Measurements from ENCODE around the gene RELN.
A peak's percentile ranks its signal among the peaks of the same experiment; 100 is the strongest.
"Not testable (repeated sequence)": the region's sequence is repeated elsewhere in the genome, so short reads cannot be mapped to it uniquely, and the experiment has no call there.

Gene RELN

DNA sequence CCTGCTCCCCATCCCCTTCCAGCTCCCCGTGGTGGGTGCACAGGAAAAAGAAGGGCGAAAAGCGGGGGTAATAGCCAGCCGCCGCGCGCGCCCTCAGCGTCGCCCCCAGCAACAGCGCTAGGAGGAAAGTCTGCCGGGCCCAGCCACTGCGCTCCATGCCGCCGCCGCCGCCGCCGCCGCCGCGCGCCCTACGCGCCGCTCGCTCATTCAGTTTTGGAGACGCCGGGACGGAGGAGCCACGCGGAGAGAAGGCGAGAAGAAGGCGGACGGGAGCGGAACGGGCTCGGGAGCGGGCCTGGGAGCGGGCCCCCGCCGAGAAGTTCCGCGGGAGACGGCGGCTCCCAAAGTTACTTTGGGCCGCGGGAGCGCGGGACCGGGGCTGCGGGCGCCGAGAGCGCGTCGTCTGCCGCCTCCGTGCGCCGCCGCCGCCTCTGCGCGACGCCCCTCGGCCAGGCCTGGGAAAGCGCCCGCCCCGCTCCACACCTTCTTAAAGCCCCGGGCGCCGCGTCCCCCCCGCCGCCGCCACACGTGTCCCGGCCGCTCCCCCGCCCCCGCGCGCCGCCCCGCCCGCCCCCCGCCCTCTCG is at the start of gene RELN:
TSS of gene RELN (minus strand) at position 459 of the 585 bp plus-strand sequence. CDS start at position 157, 302 bp downstream.
- no peaks in the 10 kb centered on the region for H3K36me3 ChIP-seq (ENCODE audit: control insufficient read depth, insufficient read depth, low read length)
- peak within 1 kb of the TSS; percentile 65 for H3K4me3 ChIP-seq (ENCODE audit: low read depth, low read length)
- no peaks in the 10 kb centered on the region for H3K9me3 ChIP-seq (ENCODE audit: control insufficient read depth, insufficient read depth, low read length)
- H3K4me1 ChIP-seq (ENCODE audit: control insufficient read depth, insufficient read depth, low read length): no peaks in the 10 kb centered on the region
- peaks cover 72% of the 10 kb centered on the region for H3K27me3 ChIP-seq (ENCODE audit: control insufficient read depth, insufficient read depth, low read length)
- no peak within 1 kb of the TSS for H3K9ac ChIP-seq (ENCODE audit: low read depth, low read length)
- H3K27ac ChIP-seq (ENCODE audit: low read depth, low read length): no peak within 1 kb of the TSS

DNA sequence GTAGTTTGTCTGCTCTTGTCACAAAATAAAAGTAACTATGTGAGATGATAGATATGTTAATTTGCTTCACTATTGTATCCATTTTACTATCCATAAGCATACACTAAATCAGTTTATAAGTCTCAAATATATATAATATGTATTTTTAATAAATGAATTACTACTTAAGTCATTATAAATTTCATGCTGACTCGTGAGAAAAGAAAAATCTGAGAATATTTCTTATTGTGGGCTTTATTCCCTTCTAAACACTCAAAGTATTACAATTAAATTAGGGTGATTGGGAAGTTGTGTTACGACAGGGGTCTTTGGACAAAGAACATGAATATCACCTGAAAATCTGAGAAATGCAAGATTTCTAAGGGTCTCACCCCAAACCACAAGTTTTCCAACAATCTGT is 48.7 kb upstream of the RELN start:
- H3K9me3 ChIP-seq (ENCODE audit: control insufficient read depth, insufficient read depth, low read length): 0 out of 2 replicates have a peak, but pooled peaks cover 3% of the 10 kb centered on the region
- no peak overlapping the region for H3K4me3 ChIP-seq (ENCODE audit: low read depth, low read length)
- H3K9ac ChIP-seq (ENCODE audit: low read depth, low read length): no peak overlapping the region
- H3K4me1 ChIP-seq (ENCODE audit: control insufficient read depth, insufficient read depth, low read length): peaks cover 6% of the 10 kb centered on the region
- H3K27ac ChIP-seq (ENCODE audit: low read depth, low read length): no peak overlapping the region
- H3K36me3 ChIP-seq (ENCODE audit: control insufficient read depth, insufficient read depth, low read length): no peaks in the 10 kb centered on the region
- H3K27me3 ChIP-seq (ENCODE audit: control insufficient read depth, insufficient read depth, low read length): no peaks in the 10 kb centered on the region

DNA sequence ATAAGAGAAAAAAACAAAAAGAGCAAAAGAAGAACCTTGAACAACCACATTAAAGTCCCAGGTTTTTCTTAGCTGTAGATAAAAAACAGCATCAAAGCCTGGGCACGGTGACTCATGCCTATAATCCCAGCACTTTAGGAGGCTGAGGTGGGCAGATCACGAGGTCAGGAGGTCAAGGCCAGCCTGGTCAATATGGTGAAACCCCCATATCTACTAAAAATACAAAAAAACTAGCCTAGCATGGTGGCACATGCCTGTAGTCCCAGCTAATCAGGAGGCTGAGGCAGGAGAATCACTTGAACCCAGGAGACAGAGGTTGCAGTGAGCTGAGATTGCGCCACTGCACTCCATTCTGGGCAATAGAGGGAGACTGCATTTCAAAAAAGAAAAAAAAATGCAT is 47.4 kb upstream of the RELN start:
- H3K4me3 ChIP-seq (ENCODE audit: low read depth, low read length); H3K9me3 ChIP-seq (ENCODE audit: control insufficient read depth, insufficient read depth, low read length); H3K4me1 ChIP-seq (ENCODE audit: control insufficient read depth, insufficient read depth, low read length); H3K27ac ChIP-seq (ENCODE audit: low read depth, low read length); H3K27me3 ChIP-seq (ENCODE audit: control insufficient read depth, insufficient read depth, low read length); H3K36me3 ChIP-seq (ENCODE audit: control insufficient read depth, insufficient read depth, low read length); H3K9ac ChIP-seq (ENCODE audit: low read depth, low read length): not testable (repeated sequence)

DNA sequence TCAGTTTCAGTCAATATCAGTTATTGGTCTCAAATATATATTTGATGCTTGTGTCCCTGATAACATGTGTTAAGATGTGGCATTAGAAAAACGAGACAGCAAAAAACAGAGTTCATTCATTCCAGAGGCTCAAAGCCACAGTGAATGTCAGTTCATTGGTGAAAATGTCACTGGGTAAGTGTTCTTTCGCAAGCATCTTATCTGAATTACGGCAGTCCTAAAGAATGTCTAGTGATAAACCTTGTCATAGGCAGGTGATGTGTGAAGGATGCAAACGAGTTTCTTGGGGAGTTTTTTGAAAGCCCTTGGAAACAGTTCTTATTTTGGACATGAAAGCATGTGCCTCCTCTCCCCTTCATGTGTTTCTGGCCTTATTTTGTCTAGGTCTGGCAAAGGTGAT is 45.9 kb upstream of the RELN start:
- H3K27me3 ChIP-seq (ENCODE audit: control insufficient read depth, insufficient read depth, low read length): no peaks in the 10 kb centered on the region
- H3K27ac ChIP-seq (ENCODE audit: low read depth, low read length): no peak overlapping the region
- H3K4me3 ChIP-seq (ENCODE audit: low read depth, low read length): no peak overlapping the region
- 0 out of 2 replicates have a peak, but pooled peaks cover 3% of the 10 kb centered on the region for H3K9me3 ChIP-seq (ENCODE audit: control insufficient read depth, insufficient read depth, low read length)
- no peaks in the 10 kb centered on the region for H3K36me3 ChIP-seq (ENCODE audit: control insufficient read depth, insufficient read depth, low read length)
- H3K9ac ChIP-seq (ENCODE audit: low read depth, low read length): no peak overlapping the region
- H3K4me1 ChIP-seq (ENCODE audit: control insufficient read depth, insufficient read depth, low read length): no peaks in the 10 kb centered on the region

DNA sequence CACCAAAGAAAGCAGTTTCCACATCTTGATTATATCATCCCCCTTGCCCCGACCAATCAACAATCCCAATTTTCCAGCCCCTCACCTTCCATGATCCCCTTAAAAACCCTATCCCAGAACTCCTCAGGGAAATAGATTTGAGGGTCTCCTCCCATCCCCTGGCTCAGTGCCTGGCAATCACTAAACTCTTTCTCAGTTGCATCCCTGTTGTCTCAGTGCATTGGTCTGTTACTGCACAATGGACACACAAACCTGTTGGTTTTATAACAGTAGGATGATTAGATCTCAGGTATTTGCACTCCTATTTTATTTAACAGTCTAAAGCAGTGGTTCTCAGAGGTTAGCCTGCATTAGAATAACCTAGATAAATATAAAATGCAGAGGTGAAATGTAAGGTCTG is 45.2 kb upstream of the RELN start:
- no peaks in the 10 kb centered on the region for H3K27me3 ChIP-seq (ENCODE audit: control insufficient read depth, insufficient read depth, low read length)
- H3K9me3 ChIP-seq (ENCODE audit: control insufficient read depth, insufficient read depth, low read length): 0 out of 2 replicates have a peak, but pooled peaks cover 3% of the 10 kb centered on the region
- H3K36me3 ChIP-seq (ENCODE audit: control insufficient read depth, insufficient read depth, low read length): no peaks in the 10 kb centered on the region
- H3K27ac ChIP-seq (ENCODE audit: low read depth, low read length): no peak overlapping the region
- no peaks in the 10 kb centered on the region for H3K4me1 ChIP-seq (ENCODE audit: control insufficient read depth, insufficient read depth, low read length)
- no peak overlapping the region for H3K4me3 ChIP-seq (ENCODE audit: low read depth, low read length)
- H3K9ac ChIP-seq (ENCODE audit: low read depth, low read length): no peak overlapping the region

DNA sequence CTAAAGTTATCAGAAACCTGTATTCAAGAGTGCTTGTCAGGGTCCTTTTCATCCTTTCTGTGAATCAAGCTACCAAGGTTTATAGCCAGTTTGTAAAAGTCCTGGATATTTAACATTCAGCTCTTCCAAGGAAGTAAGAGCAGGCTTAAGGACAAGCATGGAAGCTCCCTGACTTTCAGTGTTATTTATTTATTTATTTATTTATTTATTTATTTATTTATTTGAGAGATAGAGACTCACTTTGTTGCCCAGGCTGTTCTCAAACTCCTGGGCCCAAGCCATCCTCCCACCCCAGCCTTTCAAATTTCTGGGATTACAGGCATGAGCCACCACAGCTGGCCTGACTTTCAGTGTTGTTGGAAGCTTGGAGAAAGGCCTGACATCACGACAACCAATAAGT is 44.4 kb upstream of the RELN start:
- H3K27ac ChIP-seq (ENCODE audit: low read depth, low read length): no peak overlapping the region
- no peaks in the 10 kb centered on the region for H3K36me3 ChIP-seq (ENCODE audit: control insufficient read depth, insufficient read depth, low read length)
- no peaks in the 10 kb centered on the region for H3K4me1 ChIP-seq (ENCODE audit: control insufficient read depth, insufficient read depth, low read length)
- 0 out of 2 replicates have a peak, but pooled peaks cover 3% of the 10 kb centered on the region for H3K9me3 ChIP-seq (ENCODE audit: control insufficient read depth, insufficient read depth, low read length)
- no peaks in the 10 kb centered on the region for H3K27me3 ChIP-seq (ENCODE audit: control insufficient read depth, insufficient read depth, low read length)
- H3K9ac ChIP-seq (ENCODE audit: low read depth, low read length): no peak overlapping the region
- H3K4me3 ChIP-seq (ENCODE audit: low read depth, low read length): no peak overlapping the region

DNA sequence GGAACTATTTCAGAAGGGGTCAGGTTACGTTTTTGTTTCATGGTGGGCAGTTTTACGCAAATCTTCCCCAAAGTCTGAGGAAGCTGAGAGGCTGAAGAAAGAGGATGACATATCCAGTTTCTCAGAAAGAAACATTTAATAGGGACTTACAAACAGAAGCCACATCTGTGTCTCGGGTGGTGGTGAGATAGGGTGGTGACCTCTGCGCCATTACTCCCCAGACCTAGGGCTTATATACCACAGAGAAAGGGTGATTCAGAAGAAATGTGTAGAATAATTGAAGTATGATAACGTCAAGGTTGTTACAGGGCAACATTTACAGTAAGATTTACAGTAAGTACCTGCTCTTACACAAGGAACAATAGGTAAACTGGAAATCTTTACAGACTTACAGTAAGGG is 43.0 kb upstream of the RELN start:
- Histone ChIP-seq H3K27ac (ENCODE audit: low read depth, low read length) (no peak overlapping the region), H3K36me3 (ENCODE audit: control insufficient read depth, insufficient read depth, low read length) (no peaks in the 10 kb centered on the region), H3K27me3 (ENCODE audit: control insufficient read depth, insufficient read depth, low read length) (no peaks in the 10 kb centered on the region), H3K9ac (ENCODE audit: low read depth, low read length) (no peak overlapping the region), H3K4me3 (ENCODE audit: low read depth, low read length) (no peak overlapping the region), H3K4me1 (ENCODE audit: control insufficient read depth, insufficient read depth, low read length) (no peaks in the 10 kb centered on the region), H3K9me3 (ENCODE audit: control insufficient read depth, insufficient read depth, low read length) (0 out of 2 replicates have a peak, but pooled peaks cover 3% of the 10 kb centered on the region)

DNA sequence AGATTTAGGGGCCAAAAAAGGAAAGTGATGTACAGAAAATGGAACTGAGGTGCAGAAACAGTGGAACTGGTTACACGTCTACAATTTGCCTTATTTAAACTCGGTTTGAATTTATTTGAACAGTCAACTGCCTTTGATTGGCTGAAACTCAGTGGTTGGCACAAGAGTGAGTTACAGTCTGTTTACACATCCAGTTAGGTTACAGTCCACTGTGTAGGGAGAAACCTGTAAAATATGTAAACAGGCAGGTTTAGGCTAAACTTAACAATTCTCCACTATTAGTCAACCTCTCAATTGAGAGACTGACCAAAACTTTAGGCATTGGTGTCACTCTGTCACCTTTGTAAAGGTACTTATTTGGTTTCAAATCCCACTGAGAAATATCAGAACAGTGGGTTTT is 40.3 kb upstream of the RELN start:
- no peak overlapping the region for H3K27ac ChIP-seq (ENCODE audit: low read depth, low read length)
- no peaks in the 10 kb centered on the region for H3K27me3 ChIP-seq (ENCODE audit: control insufficient read depth, insufficient read depth, low read length)
- H3K4me1 ChIP-seq (ENCODE audit: control insufficient read depth, insufficient read depth, low read length): no peaks in the 10 kb centered on the region

DNA sequence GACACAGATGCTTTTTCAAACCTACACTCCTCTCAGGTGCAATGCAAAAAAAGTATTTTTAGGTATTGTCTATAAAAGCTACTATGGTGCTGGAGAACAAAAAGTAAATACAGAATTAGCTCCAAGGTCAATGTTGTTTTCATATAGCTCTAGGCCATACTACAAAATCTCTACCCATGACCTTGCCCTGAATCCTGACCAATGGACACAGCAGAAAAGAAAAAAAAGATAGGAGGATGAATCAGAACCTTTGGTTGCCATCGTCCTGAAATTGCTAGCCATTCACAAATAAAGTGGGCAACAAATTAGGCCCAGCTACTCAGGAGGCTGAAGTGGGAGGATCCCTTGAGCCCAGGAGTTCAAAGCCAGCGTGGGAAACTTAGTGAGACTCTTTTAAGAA is 35.2 kb upstream of the RELN start:
- Histone ChIP-seq H3K4me1 (ENCODE audit: control insufficient read depth, insufficient read depth, low read length) (no peaks in the 10 kb centered on the region), H3K27me3 (ENCODE audit: control insufficient read depth, insufficient read depth, low read length) (no peaks in the 10 kb centered on the region), H3K27ac (ENCODE audit: low read depth, low read length) (no peak overlapping the region), H3K9me3 (ENCODE audit: control insufficient read depth, insufficient read depth, low read length) (no peaks in the 10 kb centered on the region), H3K9ac (ENCODE audit: low read depth, low read length) (no peak overlapping the region), H3K4me3 (ENCODE audit: low read depth, low read length) (no peak overlapping the region), H3K36me3 (ENCODE audit: control insufficient read depth, insufficient read depth, low read length) (no peaks in the 10 kb centered on the region)

More for the DNA sequence above, 40.3 kb upstream of the RELN start:
- H3K4me3 ChIP-seq (ENCODE audit: low read depth, low read length): no peak overlapping the region
- no peak overlapping the region for H3K9ac ChIP-seq (ENCODE audit: low read depth, low read length)
- H3K9me3 ChIP-seq (ENCODE audit: control insufficient read depth, insufficient read depth, low read length): no peaks in the 10 kb centered on the region
- H3K36me3 ChIP-seq (ENCODE audit: control insufficient read depth, insufficient read depth, low read length): no peaks in the 10 kb centered on the region

DNA sequence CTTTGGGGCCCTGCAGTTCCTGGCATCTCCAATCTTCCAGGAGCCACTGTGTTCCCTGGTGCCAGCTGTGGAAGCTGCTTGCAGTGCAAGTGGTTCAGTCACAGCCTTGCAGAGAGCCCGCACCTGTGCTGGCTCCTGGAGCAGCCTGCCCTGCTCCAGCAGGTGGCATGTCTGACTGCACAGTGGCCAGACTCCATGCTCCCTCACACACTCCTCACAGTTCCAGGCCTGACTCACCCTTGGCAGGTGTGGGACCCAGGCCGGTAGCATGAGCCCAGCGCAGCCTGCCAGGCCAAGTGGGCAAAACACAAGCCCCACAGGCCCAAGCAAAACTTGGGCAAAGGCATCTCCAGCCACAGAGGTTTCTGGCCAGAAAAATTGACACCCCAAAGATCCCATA is 33.6 kb upstream of the RELN start:
- Histone ChIP-seq H3K27me3 (ENCODE audit: control insufficient read depth, insufficient read depth, low read length) (no peaks in the 10 kb centered on the region), H3K4me3 (ENCODE audit: low read depth, low read length) (no peak overlapping the region), H3K9ac (ENCODE audit: low read depth, low read length) (no peak overlapping the region), H3K36me3 (ENCODE audit: control insufficient read depth, insufficient read depth, low read length) (no peaks in the 10 kb centered on the region), H3K9me3 (ENCODE audit: control insufficient read depth, insufficient read depth, low read length) (no peaks in the 10 kb centered on the region), H3K27ac (ENCODE audit: low read depth, low read length) (no peak overlapping the region), H3K4me1 (ENCODE audit: control insufficient read depth, insufficient read depth, low read length) (no peaks in the 10 kb centered on the region)

DNA sequence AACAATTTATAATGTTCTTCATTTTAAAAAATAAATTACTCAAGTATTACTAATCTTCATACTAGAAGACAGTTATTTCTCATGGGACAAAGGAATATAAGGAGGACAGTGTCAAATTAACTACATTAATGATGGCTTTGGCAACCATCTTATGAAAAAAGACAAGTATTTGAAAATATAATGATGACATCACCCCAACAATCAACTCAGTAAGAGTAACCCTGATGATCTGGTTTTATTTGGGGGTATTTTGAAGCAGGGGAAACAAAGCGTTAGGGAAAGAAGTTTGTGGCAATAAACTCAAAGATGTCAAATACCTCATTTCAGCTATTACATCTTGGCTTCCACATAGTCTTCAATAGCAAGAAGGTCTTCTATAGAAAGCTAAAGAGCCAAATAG is 29.0 kb upstream of the RELN start:
- no peak overlapping the region for H3K27ac ChIP-seq (ENCODE audit: low read depth, low read length)
- no peaks in the 10 kb centered on the region for H3K27me3 ChIP-seq (ENCODE audit: control insufficient read depth, insufficient read depth, low read length)
- no peaks in the 10 kb centered on the region for H3K9me3 ChIP-seq (ENCODE audit: control insufficient read depth, insufficient read depth, low read length)
- no peaks in the 10 kb centered on the region for H3K4me1 ChIP-seq (ENCODE audit: control insufficient read depth, insufficient read depth, low read length)
- no peak overlapping the region for H3K9ac ChIP-seq (ENCODE audit: low read depth, low read length)
- H3K4me3 ChIP-seq (ENCODE audit: low read depth, low read length): no peak overlapping the region
- H3K36me3 ChIP-seq (ENCODE audit: control insufficient read depth, insufficient read depth, low read length): no peaks in the 10 kb centered on the region
